PC-3 (cell line): ENCODE data around the gene RNF123.

ENCODE experiments used
- CTCF ChIP-seq: fragments of 300-600 bp; sonication (generic); conservative IDR thresholded peaks from 2 replicates; pipeline ENCODE4 v1.5.1; 2017; ENCODE audit warnings: antibody characterized with exemption, low read depth, mild to moderate bottlenecking, low read length
- EZH2 ChIP-seq: fragments of 300-600 bp; sonication (generic); IDR thresholded peaks from one replicate; pipeline ENCODE4 v1.6.1; 2017; ENCODE audit warnings: antibody characterized with exemption, mild to moderate bottlenecking, low read length; ENCODE audit not compliant: unreplicated experiment

- no peak for TF ChIP-seq CTCF
- no peak for TF ChIP-seq EZH2
These were observed 26.5 kb upstream of the RNF123 start for GRCh38 chr3:49662720-49663413.
